Measurements from ENCODE around the gene CFAP58.

- TF ChIP-seq CTCF (IDR thresholded peaks at IDR 0.05) (no peak), EZH2 (IDR thresholded peaks at IDR 0.05; ENCODE audit: borderline replicate concordance, insufficient read depth, low read depth, low read length, poor library complexity, severe bottlenecking) (no peak)
These were observed 133.2 kb downstream of the CFAP58 start for GRCh38 chr10:104486803-104487202.

Measured in B cell (primary cell).